Measurements from ENCODE around the gene TREM1. TPM values are rescaled to one million over a fixed set of nuclear protein-coding genes. Genes with fewer than 3 reads are reported as not detected.

Gene TREM1
- total and polyA plus RNA-seq, 12 donors: 0.37 to 3.8 (median 0.96) TPM; not detected in 3

- TF ChIP-seq CTCF (IDR thresholded peaks at IDR 0.05): peak; percentile 98 to 99 (median 98)
- no peak for TF ChIP-seq POLR2A (IDR thresholded peaks at IDR 0.05)
- intact Hi-C loops (cut with DNase I): no loop called here
- peak; percentile 76 to 87 (median 80) for DNase-seq
- 18 to 28% (median 20%) methylated on average over 27 to 33 of the region's 33 CpGs for WGBS, 4 donors
- Histone ChIP-seq H3K4me1 (replicated peaks in 1 of 2) (peaks cover 0 to 5% of the 10 kb centered on the region in 2 donors), H3K27me3 (peaks cover 11% of the 10 kb centered on the region), H3K4me3 (peak overlapping the region in 1 of 4 donors; percentile 24), H3K36me3 (replicated peaks in 1 of 2) (no peaks in the 10 kb centered on the region), H3K9me3 (replicated peaks in 1 of 3) (no peaks in the 10 kb centered on the region), H3K27ac (no peak overlapping the region)
These were observed 32.4 kb upstream of the TREM1 start for GRCh38 chr6:41318654-41319565.

- no peak for TF ChIP-seq CTCF (IDR thresholded peaks at IDR 0.05)
- no peak for TF ChIP-seq POLR2A (IDR thresholded peaks at IDR 0.05)
- peaks cover 15% of the 10 kb centered on the region for H3K27me3 ChIP-seq
- H3K36me3 ChIP-seq (replicated peaks in 1 of 2): no peaks in the 10 kb centered on the region
- DNase-seq: no peak
- peaks cover 0 to 5% of the 10 kb centered on the region in 2 donors for H3K4me1 ChIP-seq (replicated peaks in 1 of 2)
- H3K4me3 ChIP-seq: no peak overlapping the region
- H3K27ac ChIP-seq: no peak overlapping the region
- WGBS, 4 donors: 30 to 44% (median 35%) methylated on average over 8 to 9 of the region's 9 CpGs
- intact Hi-C loops (cut with DNase I): no loop called here
- no peaks in the 10 kb centered on the region for H3K9me3 ChIP-seq (replicated peaks in 1 of 3)
These were observed 31.8 kb upstream of the TREM1 start for GRCh38 chr6:41318261-41318653.

GRCh38 chr6:41315943-41316620 lies 29.6 kb upstream of the TREM1 start:
- H3K4me3 ChIP-seq: no peak overlapping the region
- TF ChIP-seq POLR2A (IDR thresholded peaks at IDR 0.05): no peak
- no peak for TF ChIP-seq CTCF (IDR thresholded peaks at IDR 0.05)
- no peaks in the 10 kb centered on the region for H3K9me3 ChIP-seq (replicated peaks in 1 of 3)
- H3K27ac ChIP-seq: no peak overlapping the region
- H3K27me3 ChIP-seq: peaks cover 22% of the 10 kb centered on the region
- no peaks in the 10 kb centered on the region for H3K36me3 ChIP-seq (replicated peaks in 1 of 2)
- intact Hi-C loops (cut with DNase I): no loop called here
- DNase-seq: no peak
- WGBS, 4 donors: 74 to 82% (median 79%) methylated on average over 1 of the region's 1 CpG
- H3K4me1 ChIP-seq (replicated peaks in 1 of 2): peaks cover 0 to 5% of the 10 kb centered on the region in 2 donors

GRCh38 chr6:41315203-41315602 lies 28.7 kb upstream of the TREM1 start:
- WGBS, 4 donors: 55 to 62% (median 62%) methylated on average over 2 of the region's 2 CpGs
- Histone ChIP-seq H3K4me1 (replicated peaks in 1 of 2) (peaks cover 0 to 5% of the 10 kb centered on the region in 2 donors), H3K4me3 (no peak overlapping the region), H3K27me3 (peaks cover 29% of the 10 kb centered on the region), H3K27ac (no peak overlapping the region), H3K36me3 (replicated peaks in 1 of 2) (no peaks in the 10 kb centered on the region), H3K9me3 (replicated peaks in 1 of 3) (no peaks in the 10 kb centered on the region)
- no peak for TF ChIP-seq POLR2A (IDR thresholded peaks at IDR 0.05)
- TF ChIP-seq CTCF (IDR thresholded peaks at IDR 0.05): no peak
- DNase-seq: no peak
- intact Hi-C loops (cut with DNase I): no loop called here
